Vagina (tissue), 2 donors: ENCODE measurements around the gene HMGN1.

Experiments
- POLR2A ChIP-seq, 2 donors: fragments of 450-650 bp; IDR thresholded peaks; one replicate each; pipeline ENCODE4 v1.6.1; 2017; ENCODE audit warnings: antibody characterized with exemption in 2 of 2, mild to moderate bottlenecking in 2 of 2, moderate library complexity in 2 of 2
- POLR2AphosphoS5 ChIP-seq, 2 donors: sonication (generic); formaldehyde crosslinking; IDR thresholded peaks; one replicate each; pipeline ENCODE4 v1.9.0; 2017; ENCODE audit warnings: antibody characterized with exemption in 2 of 2, mild to moderate bottlenecking in 2 of 2, low read depth in 1 of 2; ENCODE audit not compliant: insufficient read depth in 1 of 2
- TF ChIP-seq, protein P1 (sequence below), 3 experiments: fragments of 450-650 bp in 2 of 3; fragments of 200-600 bp in 1 of 3; sonication (generic) in 1 of 3; IDR thresholded peaks; one replicate each; pipeline ENCODE4 v1.5.1; 2017 to 2019; ENCODE audit warnings: antibody characterized with exemption in 3 of 3, mild to moderate bottlenecking in 2 of 3, moderate library complexity in 2 of 3

DNA sequence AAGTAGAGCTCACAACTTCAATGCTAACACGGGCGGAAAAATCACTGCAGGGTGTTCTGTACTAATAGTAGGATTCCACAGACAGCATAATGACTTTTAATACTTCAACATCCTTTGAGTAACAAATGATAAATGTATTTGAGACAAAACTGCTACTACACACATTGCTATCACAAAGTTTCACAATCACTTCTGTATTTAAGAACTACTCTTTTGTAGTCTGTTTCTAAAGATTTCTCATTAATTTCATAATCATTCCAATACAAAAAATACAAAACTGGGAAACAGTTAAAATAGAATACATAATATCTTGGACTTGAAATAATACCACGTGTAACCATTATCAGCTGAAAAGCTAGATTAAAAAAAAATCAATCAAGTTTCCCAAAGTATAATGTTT is 2.7 kb downstream of the HMGN1 start:
- TF ChIP-seq, protein P1, sequence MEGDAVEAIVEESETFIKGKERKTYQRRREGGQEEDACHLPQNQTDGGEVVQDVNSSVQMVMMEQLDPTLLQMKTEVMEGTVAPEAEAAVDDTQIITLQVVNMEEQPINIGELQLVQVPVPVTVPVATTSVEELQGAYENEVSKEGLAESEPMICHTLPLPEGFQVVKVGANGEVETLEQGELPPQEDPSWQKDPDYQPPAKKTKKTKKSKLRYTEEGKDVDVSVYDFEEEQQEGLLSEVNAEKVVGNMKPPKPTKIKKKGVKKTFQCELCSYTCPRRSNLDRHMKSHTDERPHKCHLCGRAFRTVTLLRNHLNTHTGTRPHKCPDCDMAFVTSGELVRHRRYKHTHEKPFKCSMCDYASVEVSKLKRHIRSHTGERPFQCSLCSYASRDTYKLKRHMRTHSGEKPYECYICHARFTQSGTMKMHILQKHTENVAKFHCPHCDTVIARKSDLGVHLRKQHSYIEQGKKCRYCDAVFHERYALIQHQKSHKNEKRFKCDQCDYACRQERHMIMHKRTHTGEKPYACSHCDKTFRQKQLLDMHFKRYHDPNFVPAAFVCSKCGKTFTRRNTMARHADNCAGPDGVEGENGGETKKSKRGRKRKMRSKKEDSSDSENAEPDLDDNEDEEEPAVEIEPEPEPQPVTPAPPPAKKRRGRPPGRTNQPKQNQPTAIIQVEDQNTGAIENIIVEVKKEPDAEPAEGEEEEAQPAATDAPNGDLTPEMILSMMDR (IDR thresholded peaks at IDR 0.05), result no peak
- TF ChIP-seq POLR2A (IDR thresholded peaks at IDR 0.05) (no peak), POLR2AphosphoS5 (IDR thresholded peaks at IDR 0.05; ENCODE audit: insufficient read depth in 1 of 2, low read depth in 1 of 2) (no peak)
